ENCODE data around the gene UST.
A peak's percentile ranks its signal among the peaks of the same experiment; 100 is the strongest.
"Not testable (repeated sequence)": the region's sequence is repeated elsewhere in the genome, so short reads cannot be mapped to it uniquely, and the experiment has no call there.

Gene UST

DNA sequence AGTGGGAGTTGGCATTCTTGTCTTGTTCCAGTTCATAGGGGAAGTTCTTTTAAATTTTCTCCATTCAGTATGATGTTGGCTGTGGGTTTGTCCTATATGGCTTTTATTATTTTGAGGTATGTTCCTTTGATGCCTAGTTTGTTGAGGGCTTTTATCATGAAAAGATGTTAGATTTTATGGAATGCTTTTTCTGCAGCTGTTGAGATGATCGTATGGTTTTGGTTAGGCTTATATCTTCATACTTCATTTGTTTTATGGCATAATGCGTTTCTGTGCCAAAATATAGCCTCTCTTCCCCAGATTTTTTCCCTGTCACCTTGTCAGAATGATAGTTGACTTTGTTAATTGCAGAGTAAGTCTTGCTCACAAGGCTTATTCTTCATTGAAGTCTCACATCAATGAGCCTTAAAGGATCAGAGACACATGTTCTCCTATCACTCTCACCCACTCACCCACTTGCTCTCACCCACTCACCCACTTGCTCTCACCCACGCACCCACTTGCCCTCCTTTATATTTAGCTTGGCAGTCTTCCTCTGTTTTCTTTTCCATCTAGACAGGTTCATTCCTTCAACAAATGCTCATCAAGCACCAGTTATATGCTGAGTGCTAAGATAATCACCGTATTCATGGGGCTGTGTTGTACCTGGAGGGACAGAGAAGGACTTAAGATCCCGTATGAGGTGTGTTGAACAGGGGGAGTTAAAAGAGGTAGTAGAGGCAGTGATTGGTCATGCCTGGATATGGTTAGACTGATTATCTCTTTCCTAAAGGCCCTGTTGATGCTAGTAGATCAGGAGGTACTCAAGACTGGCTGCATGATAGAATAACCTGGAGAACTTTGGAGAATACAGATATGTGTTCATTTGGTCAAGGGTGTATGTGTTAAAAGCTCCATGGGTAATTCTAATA is 19.3 kb downstream of the UST start:
- peak in 1 of 2 donors; percentile 22 for DNase-seq

DNA sequence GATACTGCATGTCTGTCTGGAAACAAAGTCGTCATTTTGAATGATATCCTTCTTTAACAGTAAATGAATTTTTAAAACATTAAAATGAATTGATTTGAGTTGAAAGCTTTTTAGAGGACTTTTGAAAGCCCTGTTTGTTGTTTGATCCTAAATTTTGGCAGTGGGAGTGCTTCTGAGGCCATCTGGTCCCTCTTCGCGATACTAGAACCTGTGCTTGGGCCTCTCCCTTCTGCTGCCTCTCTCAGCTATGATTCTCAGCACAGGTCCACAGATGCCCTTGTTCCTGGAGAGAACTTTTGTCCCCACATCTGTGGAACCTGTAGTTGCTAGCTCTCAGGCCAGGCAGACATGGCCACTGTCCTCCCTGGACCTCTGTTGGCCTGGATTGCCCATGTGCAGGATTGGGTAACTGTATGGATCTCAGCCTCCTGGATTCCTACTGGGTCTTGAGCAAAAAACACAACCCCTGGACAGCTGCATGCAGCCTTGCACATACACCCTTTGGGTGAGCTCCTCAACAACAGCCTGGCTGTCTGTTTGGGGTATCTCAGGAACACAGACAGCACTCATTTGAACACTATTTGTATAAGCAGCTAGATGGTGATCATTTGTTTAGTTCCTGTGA is 21.9 kb downstream of the UST start:
- no peak for DNase-seq

GRCh38 chr6:148769304-148769968 is 22.6 kb downstream of the UST start:
- DNase-seq = no peak

DNA sequence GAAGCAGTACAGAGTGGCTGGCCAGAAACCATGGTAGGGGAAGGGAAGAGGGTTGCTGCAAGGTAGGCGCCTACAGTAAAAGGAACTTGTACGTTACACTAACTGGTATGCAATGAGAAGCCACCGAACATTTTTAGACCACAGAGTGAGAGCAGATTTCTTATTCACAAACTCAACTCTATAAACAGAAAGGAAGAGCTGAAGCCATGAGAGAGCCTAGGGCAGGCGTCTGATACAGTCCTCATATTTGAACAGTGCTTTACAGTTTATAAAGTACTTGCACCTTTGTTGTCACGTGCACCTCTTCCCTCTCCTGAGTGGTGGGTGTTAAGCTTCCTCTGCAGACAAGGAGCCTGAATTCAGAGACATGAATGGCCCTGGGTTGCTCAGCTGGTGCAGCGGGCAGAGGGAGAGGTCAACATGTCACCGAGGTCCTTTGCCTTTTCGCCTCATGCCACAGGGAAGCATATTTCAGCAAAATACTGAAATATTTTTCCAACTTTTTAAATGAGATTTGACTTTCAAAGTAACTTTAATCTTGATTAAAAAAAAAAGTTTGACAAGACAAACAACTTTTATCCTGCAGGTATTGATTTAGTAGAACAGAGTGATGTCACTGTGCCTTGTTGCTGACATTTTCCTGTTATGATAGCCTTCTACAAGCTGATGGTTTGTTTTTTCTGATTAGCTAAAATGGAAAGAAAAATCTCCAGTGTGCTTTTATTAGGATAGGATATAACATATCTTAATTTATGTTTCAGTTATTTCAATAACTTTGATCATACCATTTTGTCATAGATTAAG is 23.8 kb downstream of the UST start:
- DNase-seq = peak; percentile 24 to 30

GRCh38 chr6:148771212-148771601 is 24.4 kb downstream of the UST start:
- no peak for DNase-seq

DNA sequence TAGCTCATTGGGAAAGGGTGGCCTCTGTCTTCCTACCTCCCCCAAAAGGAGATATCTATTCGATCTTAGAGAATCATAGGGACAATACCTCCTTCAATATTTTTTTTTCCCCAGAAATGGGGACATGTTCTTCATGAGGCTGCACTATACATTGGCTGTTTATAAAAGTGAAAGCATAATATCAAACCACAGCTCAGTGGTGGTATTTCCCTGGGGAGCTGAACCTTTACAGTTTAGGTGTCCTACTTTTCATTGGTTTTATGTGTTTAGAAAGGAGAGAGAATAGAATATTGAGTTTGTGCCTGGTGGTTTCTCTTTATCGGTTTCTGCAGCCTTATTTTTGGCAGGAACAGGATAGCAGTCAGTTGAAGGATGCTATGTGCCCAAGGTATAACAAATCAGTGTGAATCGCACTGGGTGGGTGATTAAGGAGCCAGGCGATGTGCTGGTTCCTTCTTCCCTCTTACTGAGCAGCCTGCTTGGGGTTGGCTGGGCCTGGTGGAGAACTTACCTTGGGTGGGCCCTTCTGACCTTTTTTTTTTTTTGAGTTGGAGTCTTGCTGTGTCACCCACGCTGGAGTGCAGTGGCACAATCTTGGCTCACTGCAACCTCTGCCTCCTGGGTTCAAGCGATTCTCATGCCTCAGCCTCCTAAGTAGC is 25.2 kb downstream of the UST start:
- no peak for DNase-seq

DNA sequence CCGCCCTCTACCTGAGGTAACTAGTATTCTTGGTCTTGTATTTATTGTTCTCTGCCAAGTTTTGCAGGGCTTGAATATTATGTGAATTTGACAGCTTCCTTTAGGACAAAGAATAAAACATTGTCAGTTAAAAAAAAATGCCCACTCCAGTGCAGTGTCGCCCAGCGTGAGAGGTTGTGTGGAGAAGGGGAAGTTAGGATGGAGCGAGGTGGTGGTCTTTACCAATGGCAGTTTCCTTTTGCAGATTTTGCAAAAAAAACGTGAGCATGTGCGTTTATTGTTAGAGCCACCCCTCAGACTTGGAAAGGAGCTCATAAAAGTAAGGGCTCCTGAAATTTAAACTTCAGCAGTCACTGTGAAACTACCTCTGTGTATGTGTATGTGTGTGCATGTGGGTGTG is 28.3 kb downstream of the UST start:
- DNase-seq = no peak

DNA sequence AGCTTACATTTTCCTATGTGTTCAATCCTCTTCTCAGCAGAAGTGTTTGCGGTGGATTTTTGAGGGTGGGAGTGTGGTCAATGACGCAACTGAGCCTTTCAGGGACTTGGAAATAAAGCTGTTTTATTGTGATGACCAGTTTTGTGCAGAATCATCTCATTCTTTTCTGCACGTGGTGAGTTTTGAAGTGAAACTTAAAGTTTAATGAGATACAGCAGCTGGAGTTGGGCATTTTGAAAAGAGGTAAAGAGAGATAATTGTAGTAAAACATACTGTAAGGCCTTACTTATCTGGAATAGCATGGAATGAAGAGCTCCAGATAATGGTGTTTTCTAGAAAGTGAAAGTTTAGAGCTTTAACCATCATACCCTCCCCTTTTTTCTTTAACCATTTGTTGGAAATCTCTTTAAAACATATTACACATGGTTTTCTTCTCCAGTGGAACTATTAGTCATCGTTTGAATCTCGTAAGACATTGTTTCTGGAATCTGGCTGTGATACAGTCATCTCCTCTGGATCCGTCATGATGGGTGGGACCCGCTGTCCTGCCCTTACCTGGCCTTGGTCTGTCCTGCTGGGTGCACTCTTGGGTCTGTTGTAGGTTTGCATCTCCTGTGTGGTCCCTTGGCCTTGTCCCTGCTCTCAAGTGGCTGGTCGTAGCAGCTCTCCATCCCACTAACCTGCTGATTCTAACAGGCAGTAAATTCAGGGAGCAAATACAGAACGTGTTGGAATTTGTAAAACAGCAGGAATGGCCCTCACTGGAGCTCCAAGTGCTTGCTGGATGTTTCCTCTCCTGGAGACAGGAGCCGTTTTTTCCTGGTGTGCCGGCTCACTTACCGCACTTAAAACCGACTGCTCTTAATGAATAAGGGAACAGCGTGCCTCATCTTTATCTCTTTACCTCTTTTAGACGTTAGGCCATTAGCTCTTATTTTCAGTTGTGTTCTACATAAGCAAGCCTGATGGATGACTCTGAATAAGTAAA is 29.8 kb downstream of the UST start:
- peak; percentile 8 to 20 for DNase-seq

GRCh38 chr6:148779142-148779562 is 32.3 kb downstream of the UST start:
- peak; percentile 74 to 94 for DNase-seq

GRCh38 chr6:148780423-148780822 is 33.6 kb downstream of the UST start:
- not testable (repeated sequence) for DNase-seq

GRCh38 chr6:148780918-148781436 is 34.1 kb downstream of the UST start:
- DNase-seq = no peak

GRCh38 chr6:148789948-148790347 is 43.1 kb downstream of the UST start:
- DNase-seq = no peak

GRCh38 chr6:148790404-148790803 is 43.6 kb downstream of the UST start:
- DNase-seq = no peak

GRCh38 chr6:148790817-148791216 is 44.0 kb downstream of the UST start:
- DNase-seq = no peak

DNA sequence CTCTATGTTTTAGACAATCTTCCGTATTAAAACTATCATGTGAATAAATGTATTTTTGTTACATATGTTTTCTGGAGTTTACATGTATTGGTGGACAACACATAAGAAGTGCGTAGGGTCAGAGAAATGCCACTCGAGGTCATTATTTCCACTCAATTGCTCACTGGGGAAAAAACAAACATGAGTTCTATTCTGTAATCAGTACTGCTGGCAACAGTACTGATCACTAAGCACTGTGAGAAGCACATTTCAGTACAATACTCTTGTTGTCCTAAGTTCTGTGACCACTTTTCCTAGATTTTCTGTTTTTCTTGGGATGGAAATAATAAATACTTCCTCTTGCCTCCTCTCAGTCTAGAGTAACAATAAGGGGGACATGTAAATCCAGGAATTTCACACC is 44.5 kb downstream of the UST start:
- no peak for DNase-seq

DNA sequence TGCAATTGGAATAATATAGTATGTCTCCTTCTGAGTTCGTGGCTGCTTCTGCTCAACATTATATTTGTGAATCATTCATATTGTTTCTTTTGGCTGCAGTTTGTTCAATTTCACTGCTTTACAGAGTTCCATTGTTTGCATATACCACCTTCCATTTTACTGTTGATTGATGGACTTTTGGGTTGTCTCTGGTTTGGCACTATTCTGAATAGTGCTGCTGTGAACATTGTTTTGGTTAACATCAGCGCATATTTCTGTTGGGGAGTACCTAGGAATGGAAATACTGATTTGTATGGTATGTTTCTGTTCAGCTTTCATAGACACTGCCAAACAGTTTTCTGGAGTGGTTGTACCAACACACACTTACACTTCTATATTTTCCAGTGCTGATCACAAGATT is 46.9 kb downstream of the UST start:
- no peak for DNase-seq

- DNase-seq = no peak
Observed at GRCh38 chr6:148794797-148795196, 48.0 kb downstream of the UST start.

- DNase-seq = no peak
Observed at GRCh38 chr6:148795563-148795962, 48.7 kb downstream of the UST start.

DNA sequence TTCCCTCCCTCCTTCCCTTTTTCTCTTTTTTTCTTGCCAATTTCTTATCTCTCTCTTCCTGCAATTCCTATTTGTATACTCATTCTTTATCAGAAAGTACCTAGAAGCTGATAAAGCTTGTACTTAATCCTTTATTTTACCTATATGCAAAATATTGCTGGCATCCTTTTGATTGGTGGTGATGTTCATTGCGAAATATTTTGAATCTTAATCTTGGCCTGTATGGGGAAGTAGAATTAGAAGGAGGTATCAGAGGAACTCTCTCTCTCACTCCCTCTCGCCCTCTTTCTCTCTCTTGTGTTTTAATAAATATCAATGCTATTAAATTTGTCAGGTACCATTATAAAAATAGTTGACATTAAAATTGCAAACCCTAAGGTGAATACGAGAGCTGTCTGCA is 52.8 kb downstream of the UST start:
- no peak for DNase-seq

DNA sequence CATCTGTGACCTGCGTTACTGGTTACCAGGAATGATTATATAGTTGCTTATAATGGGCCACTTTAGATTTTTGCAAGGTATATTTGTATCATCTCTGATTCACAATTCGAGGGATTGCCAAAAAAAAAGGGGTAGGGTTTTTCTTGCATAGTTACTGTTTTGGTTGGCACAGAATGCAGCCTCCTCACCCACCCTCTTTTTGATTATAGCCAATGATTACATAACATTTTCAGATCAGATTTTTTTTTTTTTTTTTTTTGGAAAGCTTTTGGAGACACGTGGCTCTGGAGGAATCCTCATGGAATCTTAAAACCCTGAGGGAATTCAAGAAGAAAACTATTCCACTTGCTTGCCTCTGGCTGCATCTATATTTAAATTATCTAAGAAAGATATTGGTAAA is 53.7 kb downstream of the UST start:
- no peak for DNase-seq

DNA sequence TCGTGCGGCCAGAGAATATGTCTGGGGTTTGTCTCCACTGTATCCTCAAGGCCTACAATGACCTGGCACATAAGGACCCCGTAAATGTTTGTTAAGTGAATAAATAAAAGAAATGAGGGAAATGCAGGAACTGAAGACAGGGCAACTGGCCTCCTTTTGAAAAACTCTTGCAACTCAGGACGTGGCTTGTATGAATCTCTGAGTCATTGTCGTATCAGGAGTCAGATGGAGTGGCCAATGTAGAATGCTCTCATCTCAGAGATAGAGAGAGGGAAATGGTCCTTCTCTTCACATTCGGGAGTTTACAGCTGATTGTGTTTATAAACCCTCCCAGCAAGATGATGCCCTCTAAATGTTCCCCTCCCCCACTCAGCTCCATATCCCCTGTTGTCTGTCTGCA is 57.1 kb downstream of the UST start:
- no peak for DNase-seq
